GM18909 (cell line): ENCODE results near the gene BCLAF3.

Source experiments
- ATAC-seq: cut with Tn5 transposase; IDR thresholded peaks from one replicate; pipeline ENCODE4 v1.9.1; 2021; ENCODE audit warnings: mild to moderate bottlenecking; ENCODE audit not compliant: unreplicated experiment, poor library complexity

Gene BCLAF3

GRCh38 chrX:19990556-19991349 lies at the start of gene BCLAF3:
Gene BCLAF3 (minus strand): TSS chrX:19991061. CDS start chrX:19970264, 20,797 bp downstream.
- peak; percentile 90 for ATAC-seq

- ATAC-seq, result no peak
These were observed 48.1 kb upstream of the BCLAF3 start for GRCh38 chrX:20038966-20039365.

GRCh38 chrX:20037186-20037585 lies 46.3 kb upstream of the BCLAF3 start:
- no peak for ATAC-seq

- ATAC-seq, result no peak
These were observed 41.3 kb upstream of the BCLAF3 start for GRCh38 chrX:20032201-20032600.

- ATAC-seq, result peak; percentile 81
These were observed 38.9 kb upstream of the BCLAF3 start for GRCh38 chrX:20029728-20030127.

- no peak for ATAC-seq
These were observed 37.7 kb upstream of the BCLAF3 start for GRCh38 chrX:20028588-20028987.

GRCh38 chrX:20026278-20026677 lies 35.4 kb upstream of the BCLAF3 start:
- no peak for ATAC-seq

GRCh38 chrX:20019672-20020365 lies 29.0 kb upstream of the BCLAF3 start:
- no peak for ATAC-seq

GRCh38 chrX:20016616-20016945 lies 25.7 kb upstream of the BCLAF3 start:
- no peak for ATAC-seq

- ATAC-seq, result no peak
These were observed 25.2 kb upstream of the BCLAF3 start for GRCh38 chrX:20015945-20016615.

- ATAC-seq, result peak; percentile 58
These were observed 24.6 kb upstream of the BCLAF3 start for GRCh38 chrX:20015422-20015821.

- ATAC-seq, result no peak
These were observed 20.7 kb upstream of the BCLAF3 start for GRCh38 chrX:20011608-20012007.

GRCh38 chrX:20007962-20008622 lies 17.2 kb upstream of the BCLAF3 start:
- ATAC-seq, result no peak

- ATAC-seq, result no peak
These were observed 15.0 kb upstream of the BCLAF3 start for GRCh38 chrX:20005883-20006282.

GRCh38 chrX:20001588-20001987 lies 10.7 kb upstream of the BCLAF3 start:
- no peak for ATAC-seq

- ATAC-seq, result no peak
These were observed 473 bp upstream of the BCLAF3 start for GRCh38 chrX:19991350-19991718.

GRCh38 chrX:19990151-19990555 lies 708 bp downstream of the BCLAF3 start:
- ATAC-seq, result peak; percentile 14

- ATAC-seq, result no peak
These were observed 3.0 kb downstream of the BCLAF3 start for GRCh38 chrX:19987856-19988255.

- ATAC-seq, result no peak
These were observed 4.3 kb downstream of the BCLAF3 start for GRCh38 chrX:19986531-19986930.

GRCh38 chrX:19981947-19982346 lies 8.9 kb downstream of the BCLAF3 start:
- no peak for ATAC-seq

GRCh38 chrX:19975845-19976244 lies 15.0 kb downstream of the BCLAF3 start:
- ATAC-seq, result no peak
